GM21390 (cell line): Measurements from ENCODE around the gene ABHD6.

Experiments used
- ATAC-seq: cut with Tn5 transposase; IDR thresholded peaks from one replicate; pipeline ENCODE4 v1.9.1; 2021; ENCODE audit not compliant: unreplicated experiment

Gene ABHD6

GRCh38 chr3:58341376-58341775 lies 103.8 kb downstream of the ABHD6 start:
- no peak for ATAC-seq

- no peak for ATAC-seq
These were observed 105.1 kb downstream of the ABHD6 start for GRCh38 chr3:58342676-58343075.
